Effector memory CD4-positive, alpha-beta T cell (primary cell): ENCODE data around the gene L2HGDH.
"Not testable (repeated sequence)": the region's sequence is repeated elsewhere in the genome, so short reads cannot be mapped to it uniquely, and the experiment has no call there.

Experiments used
- DNase-seq, 3 donors: peaks; one replicate each; pipeline ENCODE4 v3.0.0-alpha.2; 2020
- H3K27ac ChIP-seq: 2 replicates; pipeline ENCODE4 v1.7.0; 2013; ENCODE audit warnings: mild to moderate bottlenecking, low read length, moderate library complexity; ENCODE audit not compliant: insufficient read depth, poor library complexity, severe bottlenecking
- H3K27me3 ChIP-seq: replicated peaks from 2 replicates; pipeline ENCODE4 v1.7.0; 2013; ENCODE audit warnings: mild to moderate bottlenecking, low read length; ENCODE audit not compliant: insufficient read depth, control insufficient read depth, poor library complexity, severe bottlenecking
- H3K36me3 ChIP-seq: 2 replicates; pipeline ENCODE4 v1.7.0; 2013; ENCODE audit warnings: mild to moderate bottlenecking, low read length, moderate library complexity; ENCODE audit not compliant: control insufficient read depth, insufficient read depth
- H3K4me1 ChIP-seq: 2 replicates; pipeline ENCODE4 v1.7.0; 2013; ENCODE audit warnings: low read length, mild to moderate bottlenecking; ENCODE audit not compliant: control insufficient read depth, insufficient read depth, poor library complexity, severe bottlenecking
- H3K4me3 ChIP-seq: 2 replicates; pipeline ENCODE4 v1.7.0; 2013; ENCODE audit warnings: low read length, low read depth, mild to moderate bottlenecking; ENCODE audit not compliant: insufficient read depth, poor library complexity, severe bottlenecking
- H3K9me3 ChIP-seq: 2 replicates; pipeline ENCODE4 v1.7.0; 2013; ENCODE audit warnings: mild to moderate bottlenecking, low read length, moderate library complexity; ENCODE audit not compliant: control insufficient read depth
- total RNA-seq, 3 donors: gene quantifications; one replicate each; lab custom pipeline; 2026; lab: John Stamatoyannopoulos, UW

L2HGDH gene
- 1.9 to 4.6 (median 4.4) reads per million in 3 donors for total RNA-seq

DNA sequence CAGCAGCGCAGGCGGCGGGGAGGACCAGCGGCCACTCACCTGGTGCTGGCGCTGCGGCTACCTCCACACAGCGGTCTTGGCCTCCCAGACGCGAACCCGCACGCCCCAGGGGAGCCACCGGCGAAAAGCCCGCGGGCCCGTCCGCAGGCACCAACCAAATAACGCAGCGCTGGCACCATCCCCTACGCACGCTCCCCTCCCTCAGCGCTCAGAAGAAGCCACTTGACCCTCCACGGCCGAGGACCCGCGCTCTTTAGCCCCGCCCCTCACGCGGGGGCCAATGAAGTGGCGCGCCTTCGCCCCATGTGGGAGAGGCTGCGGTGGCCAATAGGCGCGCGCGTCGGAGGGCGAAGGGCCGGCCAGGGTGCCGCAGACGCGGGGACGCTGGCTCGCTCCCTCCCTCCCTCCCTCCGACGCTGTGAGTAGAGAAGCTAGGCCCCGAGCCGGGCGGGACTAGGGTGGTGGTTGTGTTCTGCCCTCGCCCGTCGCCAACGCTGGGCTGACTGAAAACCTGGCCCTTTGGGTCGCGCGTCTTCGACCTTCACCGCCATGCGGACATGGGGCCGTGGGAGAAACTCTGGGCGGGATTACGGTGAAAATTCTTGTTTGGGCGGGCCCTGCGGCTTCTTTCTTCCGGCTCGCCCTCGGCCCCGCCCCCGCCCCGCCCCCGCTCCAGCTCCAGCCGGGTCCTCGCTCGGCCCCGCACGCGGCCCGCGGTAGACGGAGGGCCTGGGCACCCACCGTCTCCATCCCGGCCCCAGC lies at the start of gene L2HGDH, which contains the start of gene DMAC2L:
TSS of gene L2HGDH (minus strand) at position 258 of the 762 bp plus-strand sequence. CDS start at position 179, 79 bp downstream.
TSS of gene DMAC2L (plus strand) at position 353 of the 762 bp plus-strand sequence. CDS start 9,164 bp downstream, outside the sequence.
- no peaks in the 10 kb centered on the region for H3K36me3 ChIP-seq
- H3K9me3 ChIP-seq = no peaks in the 10 kb centered on the region
- no peaks in the 10 kb centered on the region for H3K27me3 ChIP-seq
- H3K4me3 ChIP-seq = peak within 1 kb of the TSS; percentile 84
- H3K27ac ChIP-seq = peak within 1 kb of the TSS; percentile 88
- H3K4me1 ChIP-seq = peaks cover 10% of the 10 kb centered on the region
- DNase-seq = peak; percentile 75 to 84 (median 84)

DNA sequence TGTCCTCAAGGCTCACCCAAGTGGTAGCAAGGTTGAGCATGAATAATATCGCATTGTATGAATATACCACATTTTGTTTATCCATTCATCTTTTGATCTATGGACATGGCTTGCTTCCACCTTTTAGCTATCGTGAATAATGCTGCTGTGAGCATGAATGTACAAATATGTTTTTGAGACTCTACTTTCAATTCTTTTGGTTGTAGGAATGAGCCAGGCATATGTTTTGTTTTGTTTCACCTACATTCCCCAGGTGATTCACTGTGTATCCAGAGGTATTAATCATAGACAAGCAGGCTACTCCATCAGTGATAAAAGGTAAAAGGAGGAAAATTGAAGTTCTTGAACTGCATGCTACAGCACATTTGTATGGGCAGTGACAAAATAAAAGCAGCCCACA lies 48.8 kb upstream of the L2HGDH start:
- H3K36me3 ChIP-seq = peaks cover 17% of the 10 kb centered on the region

DNA sequence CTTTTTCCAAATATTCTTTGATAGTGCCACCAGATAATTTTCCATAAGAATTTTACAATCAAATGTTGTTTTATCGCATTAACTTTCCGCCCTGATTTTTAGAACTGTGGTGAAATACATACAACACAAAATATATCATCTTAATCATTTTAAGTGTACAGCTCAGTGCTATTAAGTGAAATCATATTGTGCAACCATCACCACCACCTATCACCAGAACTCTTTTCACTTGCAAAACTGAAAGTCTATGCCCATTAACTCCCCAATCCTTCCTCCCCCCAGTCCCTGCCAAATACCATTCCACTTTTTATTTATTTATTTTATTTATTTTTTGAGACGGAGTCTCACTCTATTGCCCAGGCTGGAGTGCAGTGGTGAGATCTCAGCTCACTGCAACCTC lies 48.1 kb upstream of the L2HGDH start:
- no peaks in the 10 kb centered on the region for H3K9me3 ChIP-seq
- peaks cover 17% of the 10 kb centered on the region for H3K36me3 ChIP-seq
- H3K4me3 ChIP-seq = no peak overlapping the region
- H3K4me1 ChIP-seq = no peaks in the 10 kb centered on the region
- no peak overlapping the region for H3K27ac ChIP-seq
- no peak for DNase-seq
- no peaks in the 10 kb centered on the region for H3K27me3 ChIP-seq

More for the DNA sequence above, 48.8 kb upstream of the L2HGDH start:
- Histone ChIP-seq H3K9me3 (no peaks in the 10 kb centered on the region), H3K27me3 (no peaks in the 10 kb centered on the region), H3K4me1 (no peaks in the 10 kb centered on the region), H3K27ac (no peak overlapping the region), H3K4me3 (no peak overlapping the region)
- DNase-seq = no peak

DNA sequence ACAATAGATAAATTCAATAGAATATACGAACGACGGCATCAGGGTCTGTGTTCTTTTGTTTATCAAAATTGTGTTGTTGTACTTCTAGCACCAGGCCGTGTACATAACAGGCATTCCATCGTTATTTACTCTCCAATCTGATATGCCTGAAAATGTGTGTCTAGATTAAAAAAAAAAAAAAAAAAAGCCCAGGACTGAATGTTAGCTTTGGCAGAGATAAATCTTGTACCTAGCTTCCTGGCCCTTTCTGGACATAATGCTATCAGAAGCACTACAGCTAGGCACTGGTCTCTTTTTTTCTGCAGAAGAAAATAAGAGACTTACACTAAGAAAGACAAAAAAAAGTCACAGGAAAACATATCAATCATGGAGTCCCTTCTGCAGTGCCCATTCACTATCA lies 47.6 kb upstream of the L2HGDH start:
- no peak overlapping the region for H3K4me3 ChIP-seq
- no peak for DNase-seq
- H3K9me3 ChIP-seq = no peaks in the 10 kb centered on the region
- no peaks in the 10 kb centered on the region for H3K4me1 ChIP-seq
- H3K27ac ChIP-seq = no peak overlapping the region
- H3K27me3 ChIP-seq = no peaks in the 10 kb centered on the region
- peaks cover 17% of the 10 kb centered on the region for H3K36me3 ChIP-seq

GRCh38 chr14:50357753-50358395 lies 45.8 kb upstream of the L2HGDH start:
- Histone ChIP-seq H3K27ac (no peak overlapping the region), H3K27me3 (no peaks in the 10 kb centered on the region), H3K9me3 (no peaks in the 10 kb centered on the region), H3K4me1 (no peaks in the 10 kb centered on the region), H3K4me3 (no peak overlapping the region), H3K36me3 (peaks cover 17% of the 10 kb centered on the region)
- DNase-seq = no peak

- Histone ChIP-seq H3K27me3 (no peaks in the 10 kb centered on the region), H3K27ac (no peak overlapping the region), H3K4me1 (no peaks in the 10 kb centered on the region), H3K9me3 (no peaks in the 10 kb centered on the region), H3K36me3 (peaks cover 17% of the 10 kb centered on the region), H3K4me3 (no peak overlapping the region)
- DNase-seq = no peak
Measured at GRCh38 chr14:50357124-50357523, 45.1 kb upstream of the L2HGDH start.

DNA sequence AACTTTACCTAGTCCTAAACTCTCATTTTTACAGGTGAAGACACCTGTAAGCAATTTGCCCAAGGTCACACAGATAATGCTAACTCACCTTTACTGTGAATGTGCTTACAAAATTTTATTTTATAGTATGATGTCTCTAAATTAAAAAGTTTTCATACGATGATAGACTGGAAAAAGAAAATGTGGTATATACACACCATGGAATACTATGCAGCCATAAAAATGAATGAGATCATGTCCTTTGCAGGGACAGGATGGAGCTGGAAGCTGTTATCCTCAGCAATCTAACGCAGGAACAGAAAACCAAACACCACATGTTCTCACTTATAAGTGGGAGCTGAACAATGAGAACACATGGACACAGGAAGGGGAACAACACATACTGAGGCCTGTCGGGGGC lies 44.3 kb upstream of the L2HGDH start:
- not testable (repeated sequence) for H3K9me3 ChIP-seq, H3K4me1 ChIP-seq

DNA sequence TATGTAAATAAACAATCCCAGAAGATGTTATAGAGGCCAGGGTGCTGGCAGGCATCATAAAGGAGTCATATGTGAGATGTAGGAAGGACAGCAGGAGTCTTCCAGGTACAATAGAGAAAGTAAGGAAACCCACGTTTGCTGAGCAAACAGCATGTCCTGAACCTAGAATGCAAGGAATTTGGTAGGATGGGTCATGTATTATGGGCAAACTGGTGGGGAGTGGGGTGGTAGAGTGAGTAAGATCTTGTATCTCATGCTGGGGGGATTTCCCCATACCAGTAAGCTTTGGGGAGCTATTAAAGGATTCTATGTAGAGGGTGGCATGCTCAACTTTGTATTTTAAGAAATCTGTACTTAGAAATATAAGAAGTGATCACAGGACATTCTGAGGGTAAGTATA lies 43.7 kb upstream of the L2HGDH start:
- Histone ChIP-seq H3K4me1 (no peaks in the 10 kb centered on the region), H3K27ac (no peak overlapping the region), H3K9me3 (no peaks in the 10 kb centered on the region), H3K4me3 (no peak overlapping the region), H3K36me3 (peaks cover 17% of the 10 kb centered on the region), H3K27me3 (no peaks in the 10 kb centered on the region)
- no peak for DNase-seq

More for the DNA sequence above, 44.3 kb upstream of the L2HGDH start:
- not testable (repeated sequence) for H3K4me3 ChIP-seq, H3K27ac ChIP-seq, H3K27me3 ChIP-seq, DNase-seq
- H3K36me3 ChIP-seq = peaks cover 17% of the 10 kb centered on the region

GRCh38 chr14:50354527-50354926 lies 42.5 kb upstream of the L2HGDH start:
- Histone ChIP-seq H3K36me3 (peaks cover 17% of the 10 kb centered on the region), H3K27ac (no peak overlapping the region), H3K27me3 (no peaks in the 10 kb centered on the region), H3K4me3 (no peak overlapping the region), H3K9me3 (no peaks in the 10 kb centered on the region), H3K4me1 (no peaks in the 10 kb centered on the region)
- no peak for DNase-seq

GRCh38 chr14:50353126-50353525 lies 41.1 kb upstream of the L2HGDH start:
- Histone ChIP-seq H3K36me3 (peaks cover 12% of the 10 kb centered on the region), H3K4me1 (no peaks in the 10 kb centered on the region), H3K4me3 (no peak overlapping the region), H3K9me3 (no peaks in the 10 kb centered on the region), H3K27me3 (no peaks in the 10 kb centered on the region), H3K27ac (no peak overlapping the region)
- no peak for DNase-seq
